Mononuclear cell (primary cell): ENCODE measurements around the gene LGALS4. TPM values are rescaled to one million over a fixed set of nuclear protein-coding genes. Genes with fewer than 3 reads are reported as not detected.
"Not testable (repeated sequence)": the region's sequence is repeated elsewhere in the genome, so short reads cannot be mapped to it uniquely, and the experiment has no call there.

Source experiments
- H3K27me3 ChIP-seq: 2 replicates; pipeline ENCODE4 v1.6.0; 2011; ENCODE audit warnings: low read length, control low read depth; ENCODE audit not compliant: insufficient read depth
- H3K4me1 ChIP-seq: 2 replicates; pipeline ENCODE4 v1.5.1; 2011; ENCODE audit warnings: mild to moderate bottlenecking, low read length, control low read depth; ENCODE audit not compliant: insufficient read depth
- H3K4me3 ChIP-seq: 2 replicates; pipeline ENCODE4 v1.5.1; 2011; ENCODE audit warnings: mild to moderate bottlenecking, low read length, moderate library complexity
- H3K9me3 ChIP-seq: 2 replicates; pipeline ENCODE4 v1.5.1; 2011; ENCODE audit warnings: low read depth, mild to moderate bottlenecking, control low read depth, low read length
- total RNA-seq: library from RNA; depleted of rRNA; stranded (reverse); fragments of >200 nt; gene quantifications from one replicate; pipeline ENCODE4 v1.2.3, GENCODE V29; 2012

The LGALS4 gene
- total RNA-seq, 1 donor: 0.21 TPM

GRCh38 chr19:38816131-38816750 lies 3.5 kb upstream of the LGALS4 start:
- H3K4me1 ChIP-seq: no peaks in the 10 kb centered on the region
- H3K9me3 ChIP-seq: no peaks in the 10 kb centered on the region
- H3K27me3 ChIP-seq: no peaks in the 10 kb centered on the region
- no peak overlapping the region for H3K4me3 ChIP-seq

GRCh38 chr19:38815059-38816001 lies 2.6 kb upstream of the LGALS4 start:
- Histone ChIP-seq H3K4me1 (no peaks in the 10 kb centered on the region), H3K4me3 (no peak overlapping the region), H3K27me3 (no peaks in the 10 kb centered on the region), H3K9me3 (no peaks in the 10 kb centered on the region)

- not testable (repeated sequence) for H3K4me3 ChIP-seq, H3K9me3 ChIP-seq, H3K4me1 ChIP-seq, H3K27me3 ChIP-seq
These were observed 1.2 kb upstream of the LGALS4 start for GRCh38 chr19:38813932-38814331.

- Histone ChIP-seq H3K4me3 (no peak overlapping the region), H3K27me3 (no peaks in the 10 kb centered on the region), H3K4me1 (no peaks in the 10 kb centered on the region), H3K9me3 (no peaks in the 10 kb centered on the region)
These were observed 578 bp upstream of the LGALS4 start for GRCh38 chr19:38813323-38813722.

GRCh38 chr19:38812009-38812840 lies 520 bp downstream of the LGALS4 start:
- Histone ChIP-seq H3K27me3 (no peaks in the 10 kb centered on the region), H3K4me1 (no peaks in the 10 kb centered on the region), H3K4me3 (no peak overlapping the region), H3K9me3 (no peaks in the 10 kb centered on the region)

GRCh38 chr19:38809592-38810252 lies 3.0 kb downstream of the LGALS4 start:
- Histone ChIP-seq H3K27me3 (no peaks in the 10 kb centered on the region), H3K4me1 (peaks cover 5% of the 10 kb centered on the region), H3K4me3 (no peak overlapping the region), H3K9me3 (no peaks in the 10 kb centered on the region)

GRCh38 chr19:38808741-38809140 lies 4.0 kb downstream of the LGALS4 start:
- H3K4me3 ChIP-seq: no peak overlapping the region
- no peaks in the 10 kb centered on the region for H3K9me3 ChIP-seq
- peaks cover 5% of the 10 kb centered on the region for H3K4me1 ChIP-seq
- H3K27me3 ChIP-seq: no peaks in the 10 kb centered on the region

GRCh38 chr19:38807374-38808098 lies 5.2 kb downstream of the LGALS4 start:
- not testable (repeated sequence) for H3K27me3 ChIP-seq, H3K9me3 ChIP-seq, H3K4me3 ChIP-seq

GRCh38 chr19:38806371-38806770 lies 6.4 kb downstream of the LGALS4 start:
- no peaks in the 10 kb centered on the region for H3K9me3 ChIP-seq

More at GRCh38 chr19:38807374-38808098, 5.2 kb downstream of the LGALS4 start:
- not testable (repeated sequence) for H3K4me1 ChIP-seq

GRCh38 chr19:38805180-38805579 lies 7.6 kb downstream of the LGALS4 start:
- no peak overlapping the region for H3K4me3 ChIP-seq
- peaks cover 5% of the 10 kb centered on the region for H3K4me1 ChIP-seq
- no peaks in the 10 kb centered on the region for H3K27me3 ChIP-seq
- H3K9me3 ChIP-seq: no peaks in the 10 kb centered on the region

More at GRCh38 chr19:38806371-38806770, 6.4 kb downstream of the LGALS4 start:
- H3K4me1 ChIP-seq: peaks cover 5% of the 10 kb centered on the region
- no peak overlapping the region for H3K4me3 ChIP-seq
- no peaks in the 10 kb centered on the region for H3K27me3 ChIP-seq

- Histone ChIP-seq H3K4me3 (no peak overlapping the region), H3K27me3 (no peaks in the 10 kb centered on the region)
These were observed 9.2 kb downstream of the LGALS4 start for GRCh38 chr19:38803543-38803942.

GRCh38 chr19:38801359-38802095 lies 11.2 kb downstream of the LGALS4 start:
- peaks cover 5% of the 10 kb centered on the region for H3K4me1 ChIP-seq
- no peaks in the 10 kb centered on the region for H3K9me3 ChIP-seq
- no peaks in the 10 kb centered on the region for H3K27me3 ChIP-seq
- no peak overlapping the region for H3K4me3 ChIP-seq

More at GRCh38 chr19:38803543-38803942, 9.2 kb downstream of the LGALS4 start:
- H3K4me1 ChIP-seq: peaks cover 5% of the 10 kb centered on the region
- H3K9me3 ChIP-seq: no peaks in the 10 kb centered on the region

GRCh38 chr19:38800577-38801347 lies 12.0 kb downstream of the LGALS4 start:
- H3K27me3 ChIP-seq: no peaks in the 10 kb centered on the region
- H3K9me3 ChIP-seq: no peaks in the 10 kb centered on the region

More at GRCh38 chr19:38800577-38801347, 12.0 kb downstream of the LGALS4 start:
- Histone ChIP-seq H3K4me1 (peaks cover 5% of the 10 kb centered on the region), H3K4me3 (no peak overlapping the region)
